OCI-LY7 (cell line): ENCODE measurements around the gene BTD.

Experiments
- CTCF ChIP-seq: fragments of 200-600 bp; sonication (generic); conservative IDR thresholded peaks from 2 replicates; pipeline ENCODE4 v1.5.1; 2014; ENCODE audit warnings: mild to moderate bottlenecking, antibody characterized with exemption, low read length, moderate library complexity, mixed read lengths
- EZH2phosphoT487 ChIP-seq: fragments of 200-600 bp; sonication (generic); IDR thresholded peaks from 2 replicates; pipeline ENCODE4 v1.6.1; 2018; ENCODE audit warnings: low read depth, borderline replicate concordance, mild to moderate bottlenecking, mixed run types, antibody characterized with exemption, low read length, moderate library complexity, mixed read lengths

DNA sequence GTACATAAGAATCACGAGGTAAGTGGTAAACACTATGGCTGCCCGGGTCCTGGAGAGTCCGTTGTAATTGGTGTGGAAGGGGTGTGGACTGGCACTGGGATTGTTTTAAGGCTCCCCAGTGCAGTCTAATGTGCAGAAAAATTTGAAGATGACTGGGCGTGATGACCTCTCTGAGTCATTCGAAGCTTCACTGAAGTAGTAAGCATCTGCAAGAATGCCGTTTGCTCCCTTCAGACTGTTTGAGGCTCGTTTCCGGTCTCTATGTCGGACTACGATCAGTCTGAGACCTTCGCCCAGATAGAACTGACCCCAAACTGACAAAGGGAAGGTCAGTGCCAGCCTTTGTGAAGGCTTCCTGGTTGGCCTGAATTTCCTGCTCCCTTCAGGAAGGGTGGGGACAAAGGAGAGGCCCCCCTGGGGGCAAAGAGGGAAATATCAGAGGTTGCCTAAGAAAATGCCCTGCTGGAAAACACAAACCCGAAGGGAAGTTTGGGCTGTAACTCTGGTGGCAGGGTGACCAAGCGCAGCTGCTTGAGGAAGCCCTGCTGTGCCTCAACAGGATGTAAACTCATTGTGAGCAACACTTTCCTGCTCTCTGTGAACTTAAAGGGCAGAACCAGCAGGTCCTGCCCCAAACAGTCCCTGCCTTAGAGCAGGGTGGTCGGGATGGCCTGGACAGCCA is 34.6 kb downstream of the BTD start:
- no peak for TF ChIP-seq CTCF
- TF ChIP-seq EZH2phosphoT487 = no peak
